Measurements from ENCODE around the gene SLC35G6. TPM values are rescaled to one million over a fixed set of nuclear protein-coding genes. Genes with fewer than 3 reads are reported as not detected.

SLC35G6 gene
- total and polyA plus RNA-seq, 4 donors: not detected

- Histone ChIP-seq H3K27me3 (ENCODE audit: control insufficient read depth in 4 of 4, insufficient read depth in 4 of 4, low read length in 3 of 4) (no peaks in the 10 kb centered on the region), H3K36me3 (ENCODE audit: control insufficient read depth in 4 of 4, insufficient read depth in 3 of 4, low read depth in 1 of 4, low read length in 3 of 4) (peaks cover 14 to 86% (median 65%) of the 10 kb centered on the region in 4 donors), H3K4me3 (ENCODE audit: low read depth in 1 of 3, low read length in 3 of 3) (no peak overlapping the region), H3K9me3 (ENCODE audit: control insufficient read depth in 4 of 4, low read length in 3 of 4) (no peaks in the 10 kb centered on the region), H3K4me1 (ENCODE audit: control insufficient read depth in 4 of 4, insufficient read depth in 4 of 4, low read length in 3 of 4) (peaks cover 0 to 1% (median 0%) of the 10 kb centered on the region in 4 donors), H3K9ac (ENCODE audit: low read depth in 1 of 2, low read length in 2 of 2) (no peak overlapping the region), H3K27ac (ENCODE audit: low read depth in 1 of 2, low read length in 2 of 2) (no peak overlapping the region)
- DNase-seq (ENCODE audit: low spot score): no peak
- no peak for TF ChIP-seq YY1 (IDR thresholded peaks at IDR 0.05)
- TF ChIP-seq HNF4G (IDR thresholded peaks at IDR 0.05): no peak
- TF ChIP-seq RAD21 (IDR thresholded peaks at IDR 0.05): no peak
- TF ChIP-seq TAF1 (conservative IDR thresholded peaks at IDR 0.05): no peak
- TF ChIP-seq REST (IDR thresholded peaks at IDR 0.05): no peak
- no peak for TF ChIP-seq SP1 (IDR thresholded peaks at IDR 0.05)
- no peak for TF ChIP-seq ATF3 (IDR thresholded peaks at IDR 0.05)
- no peak for TF ChIP-seq CTCF (IDR thresholded peaks at IDR 0.05; ENCODE audit: low read depth, low read length, missing input control)
- no peak for TF ChIP-seq ZBTB33 (IDR thresholded peaks at IDR 0.05)
- no peak for TF ChIP-seq FOXA1 (IDR thresholded peaks at IDR 0.05)
- TF ChIP-seq MAX (IDR thresholded peaks at IDR 0.05): no peak
- TF ChIP-seq GABPA (IDR thresholded peaks at IDR 0.05 in 1 of 2, conservative IDR thresholded peaks at IDR 0.05 in 1 of 2): no peak
- TF ChIP-seq FOXA2 (IDR thresholded peaks at IDR 0.05): no peak
- no peak for TF ChIP-seq HNF4A (conservative IDR thresholded peaks at IDR 0.05)
- no peak for TF ChIP-seq EGR1 (IDR thresholded peaks at IDR 0.05; ENCODE audit: low read depth in 2 of 2)
- no peak for TF ChIP-seq JUND (IDR thresholded peaks at IDR 0.05)
- TF ChIP-seq NR2F2 (IDR thresholded peaks at IDR 0.05): no peak
- no peak for TF ChIP-seq RXRA (IDR thresholded peaks at IDR 0.05)
- 77% methylated on average over 5 of the region's 5 CpGs for WGBS
Observed at GRCh38 chr17:7509937-7510336, 28.7 kb downstream of the SLC35G6 start.

All from liver (tissue), 9 donors.